K562 treated with DMSO at 1 percent for 4 hours (cell line): ENCODE measurements around the gene RGS9. TPM values are rescaled to one million over a fixed set of nuclear protein-coding genes. Genes with fewer than 3 reads are reported as not detected.

Experiments used
- total RNA-seq: library from RNA; unstranded; fragments of 300-600 nt; gene quantifications from 2 replicates; pipeline ENCODE4 v1.2.3, GENCODE V29; 2022; ENCODE audit not compliant: insufficient read depth

Gene RGS9
- not detected in 2 replicates for total RNA-seq

DNA sequence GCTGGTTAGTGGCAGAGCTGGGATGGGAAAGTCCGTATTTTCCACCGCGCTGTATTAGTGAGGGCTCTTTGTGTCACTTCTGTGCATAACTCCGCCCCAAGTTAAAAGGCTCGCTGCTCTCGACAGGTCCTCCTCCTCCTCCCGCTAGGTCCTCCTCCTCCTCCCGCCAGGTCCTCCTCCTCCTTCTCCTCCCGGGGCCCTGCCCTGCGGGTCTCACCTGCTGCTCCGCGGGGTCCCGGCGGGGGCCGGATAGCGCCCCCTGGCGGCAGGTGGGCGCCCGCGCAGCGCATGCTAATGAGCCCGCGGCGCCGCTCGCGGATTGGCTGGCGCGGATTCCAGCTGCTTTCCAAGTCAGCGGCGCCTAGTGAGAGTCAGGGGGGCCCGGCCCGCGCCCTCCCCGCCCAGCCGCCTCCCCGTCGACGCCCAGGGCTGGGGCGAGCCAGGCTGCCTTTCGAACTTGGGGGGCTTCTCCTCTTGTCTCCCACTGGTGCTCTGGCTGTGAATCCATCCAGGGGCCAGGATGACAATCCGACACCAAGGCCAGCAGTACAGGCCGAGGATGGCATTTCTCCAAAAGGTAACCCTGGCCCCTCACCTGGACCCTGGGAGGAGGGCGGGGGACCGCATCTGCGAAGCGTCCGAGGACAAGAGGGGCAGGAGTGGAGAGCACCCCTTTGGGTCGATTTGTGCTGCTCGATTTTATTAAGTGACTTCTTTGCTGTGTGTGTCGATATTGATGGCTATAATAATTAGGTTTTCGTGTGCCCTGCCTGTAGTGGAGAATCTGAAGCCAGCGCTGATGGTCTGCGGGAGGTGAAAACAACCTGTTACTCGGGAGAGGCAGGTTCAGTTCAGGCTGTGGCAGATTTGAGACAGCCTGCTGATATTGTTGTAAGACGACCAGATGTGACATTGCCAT is at the start of gene RGS9:
TSS of gene RGS9 (plus strand) at position 350 of the 919 bp plus-strand sequence. CDS start at position 521, 171 bp downstream.

Other genes starting within 250 kb of the RGS9 start
- gene LRRC37A3, start 217.9 kb upstream of the RGS9 start, total RNA-seq: 2.1 and 3.4 TPM in 2 replicates
- gene GNA13, start 80.6 kb upstream of the RGS9 start, total RNA-seq: 17.9 and 22.8 TPM in 2 replicates